Adipocyte (in vitro differentiated cells): Measurements from ENCODE around the gene SLC25A47.
"Not testable (repeated sequence)": the region's sequence is repeated elsewhere in the genome, so short reads cannot be mapped to it uniquely, and the experiment has no call there.

Experiments used
- DNase-seq: peaks from one replicate; pipeline ENCODE4 v3.0.0-alpha.2; 2015; ENCODE audit warnings: low read depth
- H3K27me3 ChIP-seq: replicated peaks from 2 replicates; pipeline ENCODE4 v1.7.0; 2013; ENCODE audit warnings: mild to moderate bottlenecking, low read length, moderate library complexity; ENCODE audit not compliant: control insufficient read depth, insufficient read depth
- H3K36me3 ChIP-seq: 2 replicates; pipeline ENCODE4 v1.7.0; 2013; ENCODE audit warnings: low read length, mild to moderate bottlenecking, moderate library complexity; ENCODE audit not compliant: control insufficient read depth, insufficient read depth, severe bottlenecking
- H3K4me1 ChIP-seq: 2 replicates; pipeline ENCODE4 v1.7.0; 2013; ENCODE audit warnings: mild to moderate bottlenecking, low read length, moderate library complexity; ENCODE audit not compliant: control insufficient read depth, insufficient read depth
- H3K4me3 ChIP-seq: 2 replicates; pipeline ENCODE4 v1.7.0; 2013; ENCODE audit warnings: mild to moderate bottlenecking, low read length, moderate library complexity
- H3K9ac ChIP-seq: 2 replicates; pipeline ENCODE4 v1.7.0; 2013; ENCODE audit warnings: mild to moderate bottlenecking, low read length, moderate library complexity
- H3K9me3 ChIP-seq: 2 replicates; pipeline ENCODE4 v1.7.0; 2013; ENCODE audit warnings: mild to moderate bottlenecking, low read length, moderate library complexity; ENCODE audit not compliant: control insufficient read depth

Gene SLC25A47

GRCh38 chr14:100323121-100323941 is at the start of gene SLC25A47:
Gene SLC25A47, plus strand, starts transcription at chr14:100323339. Its CDS starts 76 bp downstream, at chr14:100323415.
- no peak for DNase-seq
- Histone ChIP-seq H3K27me3 (peaks cover 4% of the 10 kb centered on the region), H3K4me3 (no peak within 1 kb of the TSS), H3K4me1 (peaks cover 2% of the 10 kb centered on the region), H3K36me3 (no peaks in the 10 kb centered on the region), H3K9ac (no peak within 1 kb of the TSS), H3K9me3 (no peaks in the 10 kb centered on the region)

- Histone ChIP-seq H3K9ac (no peak overlapping the region), H3K27me3 (no peaks in the 10 kb centered on the region), H3K4me3 (no peak overlapping the region), H3K4me1 (peaks cover 10% of the 10 kb centered on the region), H3K9me3 (no peaks in the 10 kb centered on the region), H3K36me3 (peaks cover 43% of the 10 kb centered on the region)
- no peak for DNase-seq
Measured at GRCh38 chr14:100274250-100274649, 48.9 kb upstream of the SLC25A47 start.

- H3K9ac ChIP-seq = no peak overlapping the region
- no peaks in the 10 kb centered on the region for H3K9me3 ChIP-seq
- no peaks in the 10 kb centered on the region for H3K27me3 ChIP-seq
- H3K36me3 ChIP-seq = peaks cover 43% of the 10 kb centered on the region
- H3K4me1 ChIP-seq = peaks cover 15% of the 10 kb centered on the region
- no peak overlapping the region for H3K4me3 ChIP-seq
- no peak for DNase-seq
Measured at GRCh38 chr14:100275214-100275613, 47.9 kb upstream of the SLC25A47 start.

GRCh38 chr14:100278702-100279101 is 44.4 kb upstream of the SLC25A47 start:
- Histone ChIP-seq H3K36me3 (peaks cover 43% of the 10 kb centered on the region), H3K27me3 (no peaks in the 10 kb centered on the region), H3K4me1 (peaks cover 43% of the 10 kb centered on the region), H3K9me3 (no peaks in the 10 kb centered on the region), H3K9ac (no peak overlapping the region), H3K4me3 (no peak overlapping the region)
- peak; percentile 69 for DNase-seq

- DNase-seq = no peak
- H3K4me3 ChIP-seq = no peak overlapping the region
- no peaks in the 10 kb centered on the region for H3K9me3 ChIP-seq
- H3K9ac ChIP-seq = no peak overlapping the region
- H3K27me3 ChIP-seq = no peaks in the 10 kb centered on the region
- peaks cover 42% of the 10 kb centered on the region for H3K36me3 ChIP-seq
- H3K4me1 ChIP-seq = peaks cover 43% of the 10 kb centered on the region
Measured at GRCh38 chr14:100279133-100279532, 44.0 kb upstream of the SLC25A47 start.

- peaks cover 38% of the 10 kb centered on the region for H3K36me3 ChIP-seq
- H3K9ac ChIP-seq = no peak overlapping the region
- no peaks in the 10 kb centered on the region for H3K27me3 ChIP-seq
Measured at GRCh38 chr14:100279563-100279962, 43.6 kb upstream of the SLC25A47 start.

GRCh38 chr14:100281286-100282082 is 41.7 kb upstream of the SLC25A47 start:
- no peaks in the 10 kb centered on the region for H3K9me3 ChIP-seq

More at GRCh38 chr14:100279563-100279962, 43.6 kb upstream of the SLC25A47 start:
- Histone ChIP-seq H3K4me3 (no peak overlapping the region), H3K4me1 (peaks cover 47% of the 10 kb centered on the region), H3K9me3 (no peaks in the 10 kb centered on the region)
- DNase-seq = no peak

GRCh38 chr14:100282083-100282350 is 41.1 kb upstream of the SLC25A47 start:
- Histone ChIP-seq H3K4me3 (no peak overlapping the region), H3K36me3 (peaks cover 19% of the 10 kb centered on the region), H3K27me3 (no peaks in the 10 kb centered on the region), H3K9ac (no peak overlapping the region), H3K4me1 (peaks cover 52% of the 10 kb centered on the region), H3K9me3 (no peaks in the 10 kb centered on the region)
- DNase-seq = no peak

More at GRCh38 chr14:100281286-100282082, 41.7 kb upstream of the SLC25A47 start:
- H3K4me3 ChIP-seq = no peak overlapping the region
- DNase-seq = no peak
- peak overlapping the region; percentile 4 for H3K9ac ChIP-seq
- peaks cover 24% of the 10 kb centered on the region for H3K36me3 ChIP-seq
- H3K27me3 ChIP-seq = no peaks in the 10 kb centered on the region
- H3K4me1 ChIP-seq = peaks cover 52% of the 10 kb centered on the region

GRCh38 chr14:100282766-100283419 is 40.2 kb upstream of the SLC25A47 start:
- H3K4me3 ChIP-seq = no peak overlapping the region
- DNase-seq = no peak
- H3K9me3 ChIP-seq = no peaks in the 10 kb centered on the region
- peaks cover 10% of the 10 kb centered on the region for H3K36me3 ChIP-seq
- H3K9ac ChIP-seq = no peak overlapping the region
- no peaks in the 10 kb centered on the region for H3K27me3 ChIP-seq
- H3K4me1 ChIP-seq = peaks cover 52% of the 10 kb centered on the region

- H3K9me3 ChIP-seq, H3K9ac ChIP-seq, H3K36me3 ChIP-seq, DNase-seq, H3K4me3 ChIP-seq, H3K27me3 ChIP-seq: not testable (repeated sequence)
- H3K4me1 ChIP-seq = peaks cover 51% of the 10 kb centered on the region
Measured at GRCh38 chr14:100283436-100283835, 39.7 kb upstream of the SLC25A47 start.
